Measurements from ENCODE around the gene MCF2.

MCF2 gene

DNA sequence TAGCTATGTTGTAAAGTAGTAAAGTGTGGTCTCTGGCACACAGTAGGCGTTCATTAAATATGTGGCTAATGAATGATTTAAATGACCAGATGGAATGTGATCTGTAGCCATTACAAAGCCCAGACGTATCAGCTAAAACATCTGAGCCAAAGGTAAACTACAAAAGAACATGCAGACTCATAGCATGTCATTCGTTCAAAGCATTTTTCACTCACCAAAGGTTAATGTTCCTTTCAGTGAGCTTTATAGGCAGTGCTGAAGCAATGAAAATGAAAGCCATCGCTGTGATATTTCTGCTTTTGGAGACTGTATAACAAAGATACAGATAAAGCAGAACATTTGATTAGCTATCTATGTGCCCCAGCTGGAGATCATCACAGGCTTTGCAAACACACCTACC is 126.9 kb downstream of the MCF2 start:
- no peak for DNase-seq

DNA sequence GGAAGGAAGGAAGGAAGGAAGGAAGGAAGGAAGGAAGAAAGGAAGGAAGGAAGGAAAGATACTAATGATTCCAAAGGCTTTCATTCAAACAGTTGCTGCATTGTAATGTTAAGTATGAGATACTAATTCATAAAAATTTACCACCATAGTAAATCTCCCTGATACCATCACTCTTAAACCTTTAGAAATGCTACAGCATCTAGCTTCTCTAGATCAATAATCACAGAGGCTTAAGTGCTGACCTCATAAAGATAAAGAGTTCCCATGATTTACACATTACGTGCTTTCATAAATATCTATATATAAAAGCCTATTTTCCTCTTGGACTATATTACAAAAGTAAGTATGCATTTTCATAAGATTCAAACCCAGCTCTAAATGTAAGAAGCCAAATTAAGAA is 141.0 kb downstream of the MCF2 start:
- no peak for DNase-seq

DNA sequence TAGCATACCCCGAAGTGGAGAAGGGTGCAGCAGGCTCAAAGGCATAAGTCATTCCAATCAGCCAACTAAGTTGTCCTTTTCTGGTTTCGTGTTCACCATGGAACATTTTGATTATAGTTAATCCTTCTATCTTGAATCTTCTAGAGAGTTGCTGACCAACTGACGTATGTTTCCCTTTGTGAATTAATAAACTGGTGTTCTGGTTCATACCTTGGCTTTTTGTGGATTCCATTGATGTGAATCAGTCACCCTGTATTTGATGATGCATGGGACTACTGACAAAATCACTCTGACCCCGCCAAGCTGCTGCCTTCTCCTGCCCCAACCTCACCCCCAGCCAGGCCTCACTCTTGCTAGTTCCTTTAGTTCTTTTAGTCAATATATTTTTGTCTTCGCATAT is 144.7 kb downstream of the MCF2 start:
- no peak for DNase-seq

DNA sequence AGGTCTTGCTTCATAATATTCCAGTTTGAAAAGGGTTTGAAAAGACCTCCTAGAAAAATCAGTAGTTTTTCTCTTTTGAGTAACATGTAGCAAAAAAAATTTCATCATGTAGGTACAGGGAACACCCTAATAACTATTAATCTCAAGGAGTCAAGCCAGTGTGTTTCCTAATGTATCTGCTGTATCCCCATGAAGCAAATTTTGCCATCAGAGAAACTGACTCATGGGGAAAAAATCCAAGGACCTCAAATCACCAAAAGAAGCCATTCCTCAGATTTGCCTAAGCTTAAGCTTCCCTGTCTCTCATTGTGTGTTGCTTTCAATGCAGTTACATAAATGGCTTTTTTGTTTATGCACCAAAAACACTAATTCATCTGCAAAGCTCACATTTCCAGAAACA is 147.7 kb downstream of the MCF2 start:
- no peak for DNase-seq

DNA sequence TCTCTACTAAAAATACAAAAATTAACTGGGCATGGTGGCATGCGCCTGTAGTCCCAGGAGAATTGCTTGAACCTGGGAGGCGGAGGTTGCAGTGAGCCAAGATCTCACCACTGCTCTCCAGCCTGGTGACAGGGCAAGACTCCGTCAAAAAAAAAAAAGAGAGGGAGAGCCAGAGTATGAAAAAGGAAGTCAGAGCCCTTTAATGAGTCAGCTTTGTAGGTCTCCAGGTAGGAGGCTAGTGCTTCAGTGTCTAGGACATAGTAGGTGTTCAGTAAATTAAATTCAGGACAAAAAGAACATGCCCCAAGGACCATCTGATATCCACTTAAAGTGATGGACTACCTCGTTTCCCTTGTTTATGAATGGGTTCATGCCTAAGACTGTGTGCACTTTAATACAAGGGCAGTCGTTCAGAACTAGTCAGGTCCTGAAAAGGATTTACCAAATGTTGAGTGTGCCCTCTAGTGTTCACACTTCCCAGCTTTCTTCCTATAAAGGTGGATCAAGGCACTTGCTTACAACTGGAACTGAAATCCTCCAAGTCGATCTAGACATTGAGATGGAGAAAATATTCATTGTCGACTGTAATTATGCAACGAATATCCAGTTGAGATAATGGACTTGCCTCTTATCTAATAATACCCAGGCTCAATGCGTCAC is 148.5 kb downstream of the MCF2 start:
- no peak for DNase-seq

DNA sequence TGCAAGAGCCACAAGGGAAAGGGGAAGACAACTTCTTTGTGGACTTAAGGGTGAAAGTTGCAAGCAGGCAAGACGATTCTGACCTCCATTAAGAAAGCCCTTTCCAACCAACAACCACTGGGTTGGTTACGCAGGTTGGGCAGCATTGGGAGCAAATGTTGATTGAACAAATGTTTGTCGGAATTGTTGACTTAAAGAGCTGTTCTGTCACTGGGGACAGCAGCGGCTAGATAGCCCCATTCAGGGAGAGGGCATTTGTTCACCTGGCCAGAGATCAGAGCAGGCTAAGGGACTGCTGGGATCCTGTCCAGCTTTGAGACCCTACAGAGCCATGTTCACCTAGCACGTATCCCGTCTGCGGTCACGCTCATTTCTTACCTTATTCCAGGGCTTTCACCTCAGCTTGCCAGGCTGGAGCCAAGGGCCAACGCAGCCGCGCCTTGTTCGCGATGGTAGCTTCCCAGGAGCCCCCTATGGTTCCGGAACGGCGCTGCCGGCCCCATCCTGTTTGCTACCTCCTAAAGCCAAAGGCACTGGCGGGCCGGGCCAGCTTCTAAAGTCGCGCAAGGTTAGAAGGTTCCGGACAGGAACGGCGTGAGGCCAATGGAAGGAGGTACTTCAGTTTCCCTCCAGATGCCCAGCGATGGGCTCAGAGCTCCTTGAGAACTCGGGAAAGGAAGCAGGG is 152.8 kb downstream of the MCF2 start:
- no peak for DNase-seq

DNA sequence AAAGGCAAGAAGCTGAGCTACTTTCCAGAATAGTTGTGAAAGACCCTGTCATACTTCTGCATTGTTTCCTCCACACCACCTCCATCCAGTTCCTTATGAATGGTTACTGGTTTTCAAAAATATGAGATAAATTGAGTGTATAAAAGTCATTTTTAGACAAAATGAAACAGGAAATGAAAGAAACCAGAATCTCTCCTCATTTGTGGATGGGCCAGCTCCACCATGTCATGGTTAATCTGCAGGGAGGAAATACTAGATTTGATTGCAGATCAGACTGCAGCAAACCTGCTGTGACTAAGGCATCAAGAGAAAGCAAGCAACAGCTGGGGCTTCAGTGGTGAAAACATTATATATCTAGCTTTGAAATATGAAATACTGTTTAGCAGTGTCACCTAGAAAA is 153.6 kb downstream of the MCF2 start:
- no peak for DNase-seq

DNA sequence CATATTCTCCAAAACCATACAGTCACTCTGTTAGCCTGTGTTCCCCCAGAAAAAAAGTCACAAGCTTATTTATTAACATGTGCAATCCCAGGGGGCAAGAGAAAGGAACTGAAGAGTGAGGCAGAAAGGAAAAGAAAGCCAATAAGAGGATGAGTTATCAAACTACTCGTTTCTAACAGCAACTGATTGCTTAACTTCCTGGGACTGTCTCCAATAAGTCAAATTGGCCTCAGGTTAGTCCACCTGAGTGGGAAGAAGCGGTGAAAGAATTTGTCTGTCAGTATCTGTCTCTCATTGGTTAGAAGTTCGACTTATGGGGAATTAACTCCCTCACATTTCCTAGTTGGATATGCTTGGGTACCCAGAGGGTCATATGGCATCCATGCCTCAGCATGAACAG is 163.4 kb downstream of the MCF2 start:
- no peak for DNase-seq

DNA sequence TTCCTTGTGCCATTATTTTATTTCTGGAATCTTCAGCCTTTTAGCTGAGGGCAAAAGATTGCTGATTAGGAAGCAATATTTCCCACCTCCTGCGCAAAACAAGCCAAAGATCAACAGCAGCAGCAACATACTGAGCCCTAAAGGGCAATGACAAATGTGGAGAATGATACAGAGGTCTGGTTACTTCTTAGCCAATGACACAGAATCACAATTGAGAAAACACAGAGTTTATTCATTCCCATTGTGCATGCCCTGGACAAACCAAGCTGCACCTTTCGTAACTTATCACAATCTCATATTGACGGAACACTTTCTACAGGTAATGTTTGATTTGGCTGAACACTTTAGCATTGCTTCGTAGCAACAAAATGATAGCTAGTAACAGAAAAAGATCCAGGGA is 164.0 kb downstream of the MCF2 start:
- no peak for DNase-seq

DNA sequence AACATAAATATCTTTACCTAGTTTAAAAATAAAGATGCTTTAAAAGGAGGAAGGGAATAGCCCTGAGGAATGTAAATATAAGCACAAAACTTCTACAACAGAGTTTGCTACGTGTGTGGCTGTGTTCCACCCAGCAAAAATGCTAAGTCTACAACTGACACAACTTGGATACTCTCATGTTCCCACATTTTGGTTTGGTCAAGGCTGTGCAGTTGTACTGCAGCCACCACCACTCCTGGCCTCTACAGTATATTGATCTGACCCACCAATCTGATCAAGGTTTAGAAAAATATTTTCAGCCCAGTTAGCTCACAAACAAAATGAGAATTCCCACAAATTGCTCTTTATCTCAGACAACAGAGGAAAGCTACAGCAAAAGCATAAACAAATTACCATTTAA is 165.3 kb downstream of the MCF2 start:
- DNase-seq, result no peak

DNA sequence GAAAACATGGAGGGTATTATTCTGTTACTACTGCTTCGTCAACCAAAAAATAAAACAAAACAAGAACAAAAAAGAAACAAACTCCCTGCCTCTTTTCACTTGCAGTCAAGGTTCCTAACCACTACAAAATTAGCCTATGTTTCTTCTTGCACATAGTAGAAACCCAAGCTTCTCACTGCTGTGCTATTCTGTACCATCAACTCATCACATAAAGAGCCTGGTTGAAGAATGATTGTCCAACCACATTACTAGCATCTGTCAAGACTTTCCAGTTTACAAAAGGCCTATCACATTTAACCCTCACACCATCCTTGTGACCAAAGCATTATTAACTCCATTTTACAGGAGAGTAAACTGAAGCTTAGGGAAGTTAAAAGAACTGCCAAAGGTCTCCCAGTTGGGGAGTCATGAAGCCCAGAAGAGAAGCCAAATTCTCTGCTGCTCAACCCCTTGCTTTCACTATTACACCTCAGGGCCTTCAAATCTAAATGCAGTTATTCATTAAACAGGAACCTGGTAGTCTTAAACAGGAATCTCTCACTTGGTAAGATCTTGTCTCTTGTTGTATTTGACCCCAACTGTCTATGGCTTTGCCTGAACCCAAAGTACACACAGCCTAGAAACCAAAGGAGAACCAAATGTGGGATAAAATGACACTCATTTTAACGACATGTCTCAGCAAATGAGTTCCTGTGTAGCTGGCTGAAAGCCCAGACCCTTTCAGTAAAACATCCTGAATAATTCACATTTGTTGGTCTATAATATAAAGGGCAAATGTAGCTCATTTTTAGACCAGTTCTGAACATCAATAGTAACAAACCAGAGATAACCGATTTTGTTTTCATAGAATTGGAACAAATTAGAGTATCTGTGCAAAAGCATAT is 168.8 kb downstream of the MCF2 start:
- no peak for DNase-seq

DNA sequence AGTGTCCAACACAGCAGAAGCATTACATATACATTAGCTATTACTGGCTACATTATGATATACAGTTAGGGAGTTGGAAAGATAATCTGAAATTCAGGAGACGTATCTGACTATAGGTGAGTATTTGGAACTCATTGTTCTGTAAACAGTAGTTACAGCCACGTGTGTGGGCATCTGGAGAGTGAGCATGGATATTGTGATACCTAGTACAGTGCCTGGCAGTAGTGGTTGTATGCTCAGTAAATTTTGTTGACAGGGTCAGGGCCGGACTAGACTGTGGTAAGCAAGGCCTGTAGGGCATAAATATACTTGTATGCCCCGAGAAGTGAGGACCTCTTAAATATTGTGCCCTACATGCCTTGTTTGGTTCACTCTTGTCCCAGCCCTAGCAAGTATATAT is 174.5 kb downstream of the MCF2 start:
- DNase-seq, result no peak

DNA sequence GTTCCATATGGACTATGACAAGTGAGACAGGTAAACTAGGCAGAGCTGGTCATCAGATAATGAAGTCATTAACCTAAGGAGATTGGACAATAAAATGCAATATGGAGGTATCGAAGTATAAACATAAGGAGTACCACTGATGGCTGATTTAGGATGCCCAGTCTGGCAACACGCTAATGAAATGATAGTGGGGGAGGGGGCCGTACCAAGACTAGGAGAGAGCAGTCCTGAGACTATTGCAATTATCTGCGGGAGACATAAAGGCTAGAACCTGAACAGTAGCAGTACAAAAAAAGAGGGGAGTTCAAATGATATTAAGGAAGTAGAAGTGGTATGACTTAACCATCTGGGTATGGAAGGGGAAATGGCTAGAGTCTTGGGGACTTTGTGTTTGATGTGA is 175.1 kb downstream of the MCF2 start:
- DNase-seq, result no peak

Measured in KG1 (cell line).